Effector memory CD8-positive, alpha-beta T cell (primary cell): ENCODE data around the gene ZNF618.

ENCODE experiments used
- ATAC-seq: fragments of 150-1000 bp; cut with Tn5 transposase; replicated peaks from 2 replicates; pipeline ENCODE4 v1.10.0; 2021; ENCODE audit warnings: mild to moderate bottlenecking, moderate library complexity
- DNase-seq, 3 experiments: peaks; one replicate each; pipeline ENCODE4 v3.0.0; 2021
- H3K27ac Mint-ChIP-seq, 2 donors: one replicate each; pipeline ENCODE4 v1.8.0; 2022; ENCODE audit warnings: mild to moderate bottlenecking in 2 of 2, mixed read lengths in 2 of 2, moderate library complexity in 2 of 2
- H3K27me3 Mint-ChIP-seq, 2 donors: one replicate each; pipeline ENCODE4 v1.8.0; 2022; ENCODE audit warnings: mixed read lengths in 2 of 2
- H3K36me3 Mint-ChIP-seq: one replicate; pipeline ENCODE4 v1.8.0; 2022; ENCODE audit warnings: mild to moderate bottlenecking, moderate library complexity, mixed read lengths; ENCODE audit not compliant: insufficient read depth
- H3K4me1 Mint-ChIP-seq, 2 donors: one replicate each; pipeline ENCODE4 v1.8.0; 2022; ENCODE audit warnings: low read depth in 2 of 2, mixed read lengths in 2 of 2
- H3K4me3 Mint-ChIP-seq, 2 donors: one replicate each; pipeline ENCODE4 v1.8.0; 2022; ENCODE audit warnings: mild to moderate bottlenecking in 2 of 2, mixed read lengths in 2 of 2, moderate library complexity in 2 of 2
- H3K9me3 Mint-ChIP-seq, 2 donors: one replicate each; pipeline ENCODE4 v1.8.0; 2022; ENCODE audit warnings: mixed read lengths in 2 of 2

The ZNF618 gene

GRCh38 chr9:113909421-113909820, 33.3 kb downstream of the ZNF618 start:
- no peak overlapping the region for H3K27ac Mint-ChIP-seq
- DNase-seq (no peak), ATAC-seq (no peak)
- H3K4me1 Mint-ChIP-seq = peaks cover 0 to 5% of the 10 kb centered on the region in 2 donors
- peaks cover 0 to 4% of the 10 kb centered on the region in 2 donors for H3K9me3 Mint-ChIP-seq
- H3K36me3 Mint-ChIP-seq = no peaks in the 10 kb centered on the region
- H3K4me3 Mint-ChIP-seq = no peak overlapping the region
- peaks cover 27 to 65% of the 10 kb centered on the region in 2 donors for H3K27me3 Mint-ChIP-seq

- ATAC-seq = no peak
- no peaks in the 10 kb centered on the region for H3K9me3 Mint-ChIP-seq
- H3K4me1 Mint-ChIP-seq = peaks cover 0 to 5% of the 10 kb centered on the region in 2 donors
- H3K27ac Mint-ChIP-seq = no peak overlapping the region
- peaks cover 23 to 62% of the 10 kb centered on the region in 2 donors for H3K27me3 Mint-ChIP-seq
- no peak overlapping the region for H3K4me3 Mint-ChIP-seq
- H3K36me3 Mint-ChIP-seq = no peaks in the 10 kb centered on the region
- no peak for DNase-seq
Measured at GRCh38 chr9:113910036-113910639, 34.0 kb downstream of the ZNF618 start.

GRCh38 chr9:113911850-113912557, 35.9 kb downstream of the ZNF618 start:
- Mint-ChIP-seq H3K36me3 (no peaks in the 10 kb centered on the region), H3K27me3 (peaks cover 19 to 50% of the 10 kb centered on the region in 2 donors), H3K9me3 (no peaks in the 10 kb centered on the region), H3K27ac (no peak overlapping the region), H3K4me3 (no peak overlapping the region), H3K4me1 (no peaks in the 10 kb centered on the region)
- no peak for DNase-seq
- no peak for ATAC-seq

GRCh38 chr9:113912816-113913215, 36.7 kb downstream of the ZNF618 start:
- no peaks in the 10 kb centered on the region for H3K4me1 Mint-ChIP-seq
- ATAC-seq (no peak), DNase-seq (no peak)
- no peaks in the 10 kb centered on the region for H3K36me3 Mint-ChIP-seq
- no peak overlapping the region for H3K4me3 Mint-ChIP-seq
- no peak overlapping the region for H3K27ac Mint-ChIP-seq
- H3K9me3 Mint-ChIP-seq = no peaks in the 10 kb centered on the region
- H3K27me3 Mint-ChIP-seq = peaks cover 23 to 42% of the 10 kb centered on the region in 2 donors

- H3K27me3 Mint-ChIP-seq = peaks cover 29 to 42% of the 10 kb centered on the region in 2 donors
Measured at GRCh38 chr9:113913426-113914195, 37.5 kb downstream of the ZNF618 start.

GRCh38 chr9:113914517-113914916, 38.4 kb downstream of the ZNF618 start:
- Mint-ChIP-seq H3K4me3 (no peak overlapping the region), H3K27ac (no peak overlapping the region), H3K36me3 (no peaks in the 10 kb centered on the region), H3K9me3 (no peaks in the 10 kb centered on the region), H3K4me1 (no peaks in the 10 kb centered on the region), H3K27me3 (peaks cover 25 to 33% of the 10 kb centered on the region in 2 donors)
- ATAC-seq (no peak), DNase-seq (no peak)

More at GRCh38 chr9:113913426-113914195, 37.5 kb downstream of the ZNF618 start:
- Mint-ChIP-seq H3K9me3 (no peaks in the 10 kb centered on the region), H3K36me3 (no peaks in the 10 kb centered on the region), H3K27ac (no peak overlapping the region), H3K4me3 (no peak overlapping the region), H3K4me1 (no peaks in the 10 kb centered on the region)
- ATAC-seq (no peak), DNase-seq (no peak)

- no peak for DNase-seq
- no peak for ATAC-seq
- Mint-ChIP-seq H3K9me3 (no peaks in the 10 kb centered on the region), H3K36me3 (no peaks in the 10 kb centered on the region), H3K27me3 (peaks cover 23 to 25% of the 10 kb centered on the region in 2 donors), H3K4me3 (no peak overlapping the region), H3K4me1 (no peaks in the 10 kb centered on the region), H3K27ac (no peak overlapping the region)
Measured at GRCh38 chr9:113915817-113916434, 39.8 kb downstream of the ZNF618 start.

- no peaks in the 10 kb centered on the region for H3K36me3 Mint-ChIP-seq
- no peaks in the 10 kb centered on the region for H3K9me3 Mint-ChIP-seq
- no peak overlapping the region for H3K4me3 Mint-ChIP-seq
- DNase-seq (no peak), ATAC-seq (no peak)
- no peaks in the 10 kb centered on the region for H3K4me1 Mint-ChIP-seq
- no peak overlapping the region for H3K27ac Mint-ChIP-seq
- H3K27me3 Mint-ChIP-seq = peaks cover 21 to 25% of the 10 kb centered on the region in 2 donors
Measured at GRCh38 chr9:113916931-113917330, 40.8 kb downstream of the ZNF618 start.

GRCh38 chr9:113918697-113919350, 42.7 kb downstream of the ZNF618 start:
- DNase-seq (no peak), ATAC-seq (no peak)
- Mint-ChIP-seq H3K36me3 (no peaks in the 10 kb centered on the region), H3K4me1 (no peaks in the 10 kb centered on the region), H3K27me3 (peaks cover 10 to 25% of the 10 kb centered on the region in 2 donors), H3K9me3 (no peaks in the 10 kb centered on the region), H3K4me3 (no peak overlapping the region), H3K27ac (no peak overlapping the region)

GRCh38 chr9:113919382-113919781, 43.3 kb downstream of the ZNF618 start:
- peaks cover 10 to 25% of the 10 kb centered on the region in 2 donors for H3K27me3 Mint-ChIP-seq
- DNase-seq (no peak), ATAC-seq (no peak)
- no peaks in the 10 kb centered on the region for H3K4me1 Mint-ChIP-seq
- no peaks in the 10 kb centered on the region for H3K36me3 Mint-ChIP-seq
- H3K4me3 Mint-ChIP-seq = no peak overlapping the region
- H3K27ac Mint-ChIP-seq = no peak overlapping the region
- H3K9me3 Mint-ChIP-seq = no peaks in the 10 kb centered on the region

GRCh38 chr9:113919871-113920270, 43.8 kb downstream of the ZNF618 start:
- no peak for ATAC-seq
- peaks cover 9 to 25% of the 10 kb centered on the region in 2 donors for H3K27me3 Mint-ChIP-seq
- H3K36me3 Mint-ChIP-seq = no peaks in the 10 kb centered on the region
- no peak overlapping the region for H3K4me3 Mint-ChIP-seq
- no peaks in the 10 kb centered on the region for H3K4me1 Mint-ChIP-seq
- no peak for DNase-seq
- no peak overlapping the region for H3K27ac Mint-ChIP-seq
- H3K9me3 Mint-ChIP-seq = no peaks in the 10 kb centered on the region

- Mint-ChIP-seq H3K4me3 (no peak overlapping the region), H3K27ac (no peak overlapping the region), H3K4me1 (no peaks in the 10 kb centered on the region), H3K9me3 (no peaks in the 10 kb centered on the region), H3K36me3 (no peaks in the 10 kb centered on the region), H3K27me3 (peaks cover 0 to 16% of the 10 kb centered on the region in 2 donors)
- ATAC-seq (no peak), DNase-seq (no peak)
Measured at GRCh38 chr9:113920872-113921271, 44.8 kb downstream of the ZNF618 start.

- ATAC-seq (no peak), DNase-seq (no peak)
- Mint-ChIP-seq H3K27ac (no peak overlapping the region), H3K4me3 (no peak overlapping the region), H3K27me3 (peaks cover 0 to 15% of the 10 kb centered on the region in 2 donors), H3K4me1 (no peaks in the 10 kb centered on the region), H3K36me3 (no peaks in the 10 kb centered on the region), H3K9me3 (no peaks in the 10 kb centered on the region)
Measured at GRCh38 chr9:113921396-113921925, 45.4 kb downstream of the ZNF618 start.
